K562 (cell line): ENCODE data around the gene RARRES1. TPM values are rescaled to one million over a fixed set of nuclear protein-coding genes. Genes with fewer than 3 reads are reported as not detected.

Source experiments
- ATAC-seq: fragments of 200-7000 bp; cut with Tn5 transposase; 3 replicates; pipeline ENCODE4 v1.9.1; 2020; ENCODE audit warnings: moderate library complexity
- BruUV-seq: library from RNA; stranded (reverse); fragments of 400-500 nt; replicated peaks from 2 replicates; lab custom pipeline; 2021; lab: Mats Ljungman, UMichigan
- CTCF ChIA-PET: fragments of 300-600 bp; formaldehyde crosslinking; extraction: SDS; loops from one replicate; lab custom pipeline; 2021; ENCODE audit warnings: low intra/inter-chr PET ratio; lab: Yijun Ruan, JAX
- POLR2A ChIA-PET: fragments of 300-600, 350-650 bp; sonication (Branson Sonifier 250); formaldehyde crosslinking; extraction: SDS; loops from one replicate; lab custom pipeline; 2021; ENCODE audit warnings: antibody characterized with exemption, inconsistent platforms; lab: Yijun Ruan, JAX
- DNase-seq, 4 experiments: peaks; one replicate each; pipeline versions ENCODE4 v3.0.0 to v3.0.0-alpha.2; 2011 to 2018; ENCODE audit warnings: low spot score in 3 of 4, mixed read lengths in 3 of 4; ENCODE audit errors: extremely low read depth in 1 of 4
- FAIRE-seq: peaks from 2 replicates; lab custom pipeline; 2011; peaks lifted over from hg19 to GRCh38; lab: Jason Lieb, UNC
- H2AFZ ChIP-seq: 2 replicates; pipeline ENCODE4 v1.6.0; 2011; ENCODE audit warnings: low read depth, low read length, control low read depth, inconsistent platforms
- H3K27ac ChIP-seq: fragments of 200-600 bp; 3 replicates; pipeline ENCODE4 v1.8.0; 2011; ENCODE audit warnings: low read depth, mild to moderate bottlenecking, control low read depth, inconsistent platforms, low read length, moderate library complexity, mixed read lengths; ENCODE audit errors: extremely low read depth
- H3K27me3 ChIP-seq, 2 experiments: fragments of 300-600 bp in 1 of 2; 2 replicates in 1 of 2; 3 replicates in 1 of 2; pipeline versions ENCODE4 v1.6.0 to v1.8.0; 2011; ENCODE audit warnings: inconsistent platforms in 2 of 2, low read length in 2 of 2, mild to moderate bottlenecking in 1 of 2, mixed read lengths in 1 of 2, moderate library complexity in 1 of 2; ENCODE audit not compliant: control insufficient read depth in 2 of 2, insufficient read depth in 2 of 2
- H3K36me3 ChIP-seq: fragments of 300-600 bp; 3 replicates; pipeline ENCODE4 v1.8.0; 2011; ENCODE audit warnings: mild to moderate bottlenecking, low read length, inconsistent platforms; ENCODE audit not compliant: control insufficient read depth, insufficient read depth
- H3K4me1 ChIP-seq, 2 experiments: fragments of 200-600 bp in 1 of 2; replicated peaks in 1 of 2; 2 replicates in 1 of 2; 3 replicates in 1 of 2; pipeline versions ENCODE4 v1.5.1 to v1.8.0; 2011; ENCODE audit warnings: inconsistent platforms in 2 of 2, low read length in 2 of 2, mild to moderate bottlenecking in 1 of 2, mixed read lengths in 1 of 2, moderate library complexity in 1 of 2; ENCODE audit not compliant: control insufficient read depth in 2 of 2, insufficient read depth in 2 of 2
- H3K4me2 ChIP-seq: 2 replicates; pipeline ENCODE4 v1.6.1; 2011; ENCODE audit warnings: low read length, control low read depth, inconsistent platforms, mixed read lengths; ENCODE audit not compliant: insufficient read depth
- H3K4me3 ChIP-seq: fragments of 200-600 bp; sonication (generic), shearing (Covaris generic); 2 replicates; pipeline ENCODE4 v1.5.1; 2016; ENCODE audit warnings: control low read depth, inconsistent platforms
- H3K79me2 ChIP-seq: fragments of 200-600 bp; 3 replicates; pipeline ENCODE4 v1.8.0; 2011; ENCODE audit warnings: low read length, inconsistent platforms; ENCODE audit not compliant: control insufficient read depth, insufficient read depth
- H3K9ac ChIP-seq, 2 experiments: 2 replicates each; pipeline versions ENCODE4 v1.6.0 to v1.6.1; 2011; ENCODE audit warnings: low read depth in 2 of 2, low read length in 2 of 2, control low read depth in 1 of 2, inconsistent platforms in 1 of 2, mild to moderate bottlenecking in 1 of 2, mixed read lengths in 1 of 2; ENCODE audit not compliant: insufficient read depth in 1 of 2
- H3K9me1 ChIP-seq: one replicate; pipeline ENCODE4 v1.6.0; 2011; ENCODE audit warnings: inconsistent platforms, mild to moderate bottlenecking, low read length, moderate library complexity; ENCODE audit not compliant: control insufficient read depth, insufficient read depth
- H3K9me3 ChIP-seq: replicated peaks from 2 replicates; pipeline ENCODE4 v1.5.1; 2011; ENCODE audit warnings: low read depth, low read length, inconsistent platforms; ENCODE audit not compliant: control insufficient read depth, insufficient read depth
- H4K20me1 ChIP-seq: replicated peaks from 2 replicates; pipeline ENCODE4 v1.6.1; 2011; ENCODE audit warnings: low read length, inconsistent platforms, mixed read lengths; ENCODE audit not compliant: control insufficient read depth, insufficient read depth
- NFIC ChIP-seq: fragments of 450-650 bp; IDR thresholded peaks from 2 replicates; pipeline ENCODE4 v1.6.1; 2017; ENCODE audit warnings: mild to moderate bottlenecking, inconsistent platforms
- PKNOX1 ChIP-seq: fragments of 450-650 bp; IDR thresholded peaks from 2 replicates; pipeline ENCODE4 v1.6.1; 2016
- ZNF133 ChIP-seq: fragments of 250-450 bp; sonication (Bioruptor Pico); IDR thresholded peaks from 2 replicates; pipeline ENCODE4 v1.4.0; 2020; ENCODE audit warnings: mild to moderate bottlenecking
- ZNF347 ChIP-seq: fragments of 450-650 bp; formaldehyde crosslinking; IDR thresholded peaks from 2 replicates; pipeline ENCODE4 v1.4.0; 2020; ENCODE audit warnings: low read depth, mild to moderate bottlenecking, moderate library complexity
- WGBS: fragments of 100-300 bp; shearing (Covaris generic); methylation state at CpG from one replicate; pipeline ENCODE4 v1.1.6; 2016; ENCODE audit warnings: low coverage, mixed read lengths; ENCODE audit not compliant: insufficient coverage; ENCODE audit errors: missing lambda C conversion rate; 5-methylcytosine and 5-hydroxymethylcytosine counted together
- in situ Hi-C: fragments of 300-500 bp; cut with MboI; formaldehyde crosslinking; loops from 4 replicates; pipeline ENCODE4 v1.15.0; 2018; ENCODE audit warnings: inconsistent platforms, mixed read lengths
- intact Hi-C: fragments of 100-400 bp; cut with micrococcal nuclease; formaldehyde crosslinking; loops from 2 replicates; pipeline ENCODE4 v1.14.2; 2022
- polyA plus RNA-seq, 8 experiments: library from polyadenylated mRNA; depleted of rRNA in 4 of 8; stranded (reverse) in 5 of 8; unstranded in 3 of 8; fragments of >200 nt; fragmentation: Nextera tagmentation in 2 of 8; fragmentation: Illumina TruSeq in 1 of 8; extraction: Ambion mirVana in 2 of 8; extraction: Trizol in 1 of 8; gene quantifications; 2 replicates each; pipeline versions ENCODE4 v1.2.1 to v1.2.3, GENCODE V29; 2011 to 2014; ENCODE audit warnings: inconsistent platforms in 1 of 8, missing spikeins in 1 of 8
- small RNA-seq: library from RNA; depleted of rRNA; stranded (forward); fragments of <200 nt; gene quantifications from one replicate; pipeline ENCODE3, GENCODE V24; 2014
- total RNA-seq, 7 experiments: library from RNA; depleted of rRNA in 6 of 7; stranded (reverse); fragments of >200 nt in 6 of 7; fragmentation: Illumina TruSeq in 2 of 7; extraction: Trizol in 2 of 7; gene quantifications; 2 replicates each; pipeline versions ENCODE4 v1.2.1 to v1.2.3, GENCODE V29; 2011 to 2021; ENCODE audit warnings: low replicate concordance in 1 of 7

RARRES1 gene
- total and polyA plus RNA-seq, 9 of the 15 experiments (the other 6 are each of a cell fraction or from before 2014, with no cell fraction given), result not detected

DNA sequence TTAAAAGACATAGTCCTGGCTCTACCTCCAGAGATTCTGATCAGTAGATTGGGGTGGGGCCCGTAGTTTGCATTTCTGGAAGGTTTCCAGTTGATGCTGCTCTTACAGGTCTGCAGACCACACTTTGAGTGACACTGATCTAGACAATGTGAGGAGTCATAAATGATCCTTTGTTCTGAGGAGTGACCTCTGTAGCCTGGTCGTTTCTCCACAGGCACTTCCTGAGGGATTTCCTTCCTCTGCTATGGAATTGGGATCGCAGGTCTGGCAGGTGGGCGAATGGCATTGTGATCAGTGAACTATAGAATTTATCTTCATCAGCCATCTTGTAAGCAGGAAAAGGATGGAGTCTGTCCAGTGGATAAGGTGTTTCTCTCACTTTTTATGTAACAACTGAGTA lies 82.5 kb downstream of the RARRES1 start:
- TF ChIP-seq NFIC (0 out of 2 replicates have a peak, but pooled peaks have one; percentile 6), ZNF133 (CRISPR knock-in tag) (no peak), PKNOX1 (peak; percentile 71), ZNF347 (CRISPR knock-in tag) (no peak)
- TF ChIP-seq, all 486 proteins: peak for 2
- ATAC-seq, result peak; percentile 56
- DNase-seq, result peak in 3 of 4 experiments; percentile 21 to 34 (median 22)
- WGBS, result 79% methylated on average over 3 of the region's 4 CpGs
- intact Hi-C loops, result loop anchor here (10.0 kb wide), 1 partner anchor 75 kb away; the partner anchor contains the start of gene MLF1
- FAIRE-seq, result no peak
- Histone ChIP-seq H3K9me1 (no peaks in the 10 kb centered on the region), H3K4me1 (peaks cover 0 to 10% of the 10 kb centered on the region in 2 experiments; a peak in 1 of 5 replicates), H3K36me3 (peaks cover 84% of the 10 kb centered on the region), H3K9me3 (no peaks in the 10 kb centered on the region), H3K27ac (no peak overlapping the region), H3K79me2 (peaks cover 39% of the 10 kb centered on the region), H3K4me2 (no peak overlapping the region), H3K4me3 (no peak overlapping the region), H3K9ac (no peak overlapping the region), H2AFZ (no peak overlapping the region), H4K20me1 (no peaks in the 10 kb centered on the region), H3K27me3 (no peaks in the 10 kb centered on the region)
- ChIA-PET CTCF (no interaction called here), POLR2A (no interaction called here)
- no TSS peak for BruUV-seq
- in situ Hi-C loops, result loop anchor here (5.0 kb wide), 1 partner anchor 102 kb away; no protein-coding TSS in a partner anchor

Small RNA genes within 50 kb of the gene (small RNA-seq; reads per million reads assigned to genes)
- not detected for gene AC080013.6

Other genes starting within 250 kb of the RARRES1 start
- 15.2 and 20.4 TPM in 2 replicates for gene MLF1, start 161.3 kb downstream of the RARRES1 start, total RNA-seq (2014; rRNA removed)
- 42.9 and 45.2 TPM in 2 replicates for gene MLF1, start 161.3 kb downstream of the RARRES1 start, total RNA-seq (2014; rRNA removed; fragmentation: Illumina TruSeq; extraction: Trizol)
- 23.4 and 24.6 TPM in 2 replicates for gene MLF1, start 161.3 kb downstream of the RARRES1 start, total RNA-seq (2015; rRNA removed; fragmentation: Illumina TruSeq; extraction: Trizol)
- 27.1 and 32.2 TPM in 2 replicates for gene MLF1, start 161.3 kb downstream of the RARRES1 start, total RNA-seq (2021)
- 22.9 and 26.0 TPM in 2 replicates for gene MLF1, start 161.3 kb downstream of the RARRES1 start, polyA plus RNA-seq (2011; rRNA removed)
- 28.9 and 34.6 TPM in 2 replicates for gene MLF1, start 161.3 kb downstream of the RARRES1 start, polyA plus RNA-seq (2014; fragmentation: Illumina TruSeq; extraction: Trizol)
- 10 to 100 TPM; 63.5 to 71.0 TPM for gene MLF1, start 161.3 kb downstream of the RARRES1 start, polyA plus RNA-seq (2014; fragmentation: Nextera tagmentation; extraction: Ambion mirVana)
- gene MLF1, start 161.3 kb downstream of the RARRES1 start, polyA plus RNA-seq (2014; rRNA removed), result 23.1 and 25.4 TPM in 2 replicates
- 70.0 and 81.6 TPM in 2 replicates for gene GFM1, start 87.9 kb downstream of the RARRES1 start, total RNA-seq (2014; rRNA removed)
- 85.2 and 92.0 TPM in 2 replicates for gene GFM1, start 87.9 kb downstream of the RARRES1 start, total RNA-seq (2014; rRNA removed; fragmentation: Illumina TruSeq; extraction: Trizol)
- gene GFM1, start 87.9 kb downstream of the RARRES1 start, total RNA-seq (2015; rRNA removed; fragmentation: Illumina TruSeq; extraction: Trizol), result 75.1 and 78.3 TPM in 2 replicates
- 79.0 and 86.7 TPM in 2 replicates for gene GFM1, start 87.9 kb downstream of the RARRES1 start, total RNA-seq (2021)
- gene GFM1, start 87.9 kb downstream of the RARRES1 start, polyA plus RNA-seq (2011; rRNA removed), result 33.1 and 54.9 TPM in 2 replicates
- 64.8 and 68.5 TPM in 2 replicates for gene GFM1, start 87.9 kb downstream of the RARRES1 start, polyA plus RNA-seq (2014; fragmentation: Illumina TruSeq; extraction: Trizol)
- 10 to 100 TPM; 38.9 to 49.9 TPM for gene GFM1, start 87.9 kb downstream of the RARRES1 start, polyA plus RNA-seq (2014; fragmentation: Nextera tagmentation; extraction: Ambion mirVana)
- gene GFM1, start 87.9 kb downstream of the RARRES1 start, polyA plus RNA-seq (2014; rRNA removed), result 52.8 and 68.7 TPM in 2 replicates
- not detected in 2 replicates for gene LXN, start 59.8 kb downstream of the RARRES1 start, total RNA-seq (2014; rRNA removed)
- not detected in 2 replicates for gene LXN, start 59.8 kb downstream of the RARRES1 start, total RNA-seq (2014; rRNA removed; fragmentation: Illumina TruSeq; extraction: Trizol)
- not detected in 2 replicates for gene LXN, start 59.8 kb downstream of the RARRES1 start, total RNA-seq (2015; rRNA removed; fragmentation: Illumina TruSeq; extraction: Trizol)
- gene LXN, start 59.8 kb downstream of the RARRES1 start, total RNA-seq (2021), result 0.13 and 0.34 TPM in 2 replicates
- not detected in 2 replicates for gene LXN, start 59.8 kb downstream of the RARRES1 start, polyA plus RNA-seq (2011; rRNA removed)
- not detected in 2 replicates for gene LXN, start 59.8 kb downstream of the RARRES1 start, polyA plus RNA-seq (2014; fragmentation: Illumina TruSeq; extraction: Trizol)
- gene LXN, start 59.8 kb downstream of the RARRES1 start, polyA plus RNA-seq (2014; fragmentation: Nextera tagmentation; extraction: Ambion mirVana), result under 1 TPM in 1 of 2 experiments, not detected in 1; 0.08 TPM
- gene LXN, start 59.8 kb downstream of the RARRES1 start, polyA plus RNA-seq (2014; rRNA removed), result not detected in 2 replicates
- 25.6 and 26.4 TPM in 2 replicates for gene MFSD1, start 69.6 kb upstream of the RARRES1 start, total RNA-seq (2014; rRNA removed)
- gene MFSD1, start 69.6 kb upstream of the RARRES1 start, total RNA-seq (2014; rRNA removed; fragmentation: Illumina TruSeq; extraction: Trizol), result 40.3 and 47.2 TPM in 2 replicates
- 39.0 and 43.9 TPM in 2 replicates for gene MFSD1, start 69.6 kb upstream of the RARRES1 start, total RNA-seq (2015; rRNA removed; fragmentation: Illumina TruSeq; extraction: Trizol)
- gene MFSD1, start 69.6 kb upstream of the RARRES1 start, total RNA-seq (2021), result 28.6 and 31.2 TPM in 2 replicates
- 35.5 and 49.5 TPM in 2 replicates for gene MFSD1, start 69.6 kb upstream of the RARRES1 start, polyA plus RNA-seq (2011; rRNA removed)
- 27.5 and 28.4 TPM in 2 replicates for gene MFSD1, start 69.6 kb upstream of the RARRES1 start, polyA plus RNA-seq (2014; fragmentation: Illumina TruSeq; extraction: Trizol)
- 10 to 100 TPM in 1 of 2 experiments, 1 to 10 TPM in 1; 8.7 to 11.4 TPM for gene MFSD1, start 69.6 kb upstream of the RARRES1 start, polyA plus RNA-seq (2014; fragmentation: Nextera tagmentation; extraction: Ambion mirVana)
- gene MFSD1, start 69.6 kb upstream of the RARRES1 start, polyA plus RNA-seq (2014; rRNA removed), result 31.3 and 33.4 TPM in 2 replicates